K562 (cell line): ENCODE results near the gene SUFU. TPM values are rescaled to one million over a fixed set of nuclear protein-coding genes. Genes with fewer than 3 reads are reported as not detected.

ENCODE experiments used
- ATAC-seq: fragments of 200-7000 bp; cut with Tn5 transposase; 3 replicates; pipeline ENCODE4 v1.9.1; 2020; ENCODE audit warnings: moderate library complexity
- BruUV-seq: library from RNA; stranded (reverse); fragments of 400-500 nt; replicated peaks from 2 replicates; lab custom pipeline; 2021; lab: Mats Ljungman, UMichigan
- CTCF ChIA-PET: fragments of 300-600 bp; formaldehyde crosslinking; extraction: SDS; loops from one replicate; lab custom pipeline; 2021; ENCODE audit warnings: low intra/inter-chr PET ratio; lab: Yijun Ruan, JAX
- POLR2A ChIA-PET: fragments of 300-600, 350-650 bp; sonication (Branson Sonifier 250); formaldehyde crosslinking; extraction: SDS; loops from one replicate; lab custom pipeline; 2021; ENCODE audit warnings: antibody characterized with exemption, inconsistent platforms; lab: Yijun Ruan, JAX
- DNase-seq, 4 experiments: peaks; one replicate each; pipeline versions ENCODE4 v3.0.0 to v3.0.0-alpha.2; 2011 to 2018; ENCODE audit warnings: low spot score in 3 of 4, mixed read lengths in 3 of 4; ENCODE audit errors: extremely low read depth in 1 of 4
- FAIRE-seq: peaks from 2 replicates; lab custom pipeline; 2011; peaks lifted over from hg19 to GRCh38; lab: Jason Lieb, UNC
- H2AFZ ChIP-seq: 2 replicates; pipeline ENCODE4 v1.6.0; 2011; ENCODE audit warnings: low read depth, low read length, control low read depth, inconsistent platforms
- H3K27ac ChIP-seq: fragments of 200-600 bp; 3 replicates; pipeline ENCODE4 v1.8.0; 2011; ENCODE audit warnings: low read depth, mild to moderate bottlenecking, control low read depth, inconsistent platforms, low read length, moderate library complexity, mixed read lengths; ENCODE audit errors: extremely low read depth
- H3K27me3 ChIP-seq, 2 experiments: fragments of 300-600 bp in 1 of 2; 2 replicates in 1 of 2; 3 replicates in 1 of 2; pipeline versions ENCODE4 v1.6.0 to v1.8.0; 2011; ENCODE audit warnings: inconsistent platforms in 2 of 2, low read length in 2 of 2, mild to moderate bottlenecking in 1 of 2, mixed read lengths in 1 of 2, moderate library complexity in 1 of 2; ENCODE audit not compliant: control insufficient read depth in 2 of 2, insufficient read depth in 2 of 2
- H3K36me3 ChIP-seq: fragments of 300-600 bp; 3 replicates; pipeline ENCODE4 v1.8.0; 2011; ENCODE audit warnings: mild to moderate bottlenecking, low read length, inconsistent platforms; ENCODE audit not compliant: control insufficient read depth, insufficient read depth
- H3K4me1 ChIP-seq, 2 experiments: fragments of 200-600 bp in 1 of 2; replicated peaks in 1 of 2; 2 replicates in 1 of 2; 3 replicates in 1 of 2; pipeline versions ENCODE4 v1.5.1 to v1.8.0; 2011; ENCODE audit warnings: inconsistent platforms in 2 of 2, low read length in 2 of 2, mild to moderate bottlenecking in 1 of 2, mixed read lengths in 1 of 2, moderate library complexity in 1 of 2; ENCODE audit not compliant: control insufficient read depth in 2 of 2, insufficient read depth in 2 of 2
- H3K4me2 ChIP-seq: 2 replicates; pipeline ENCODE4 v1.6.1; 2011; ENCODE audit warnings: low read length, control low read depth, inconsistent platforms, mixed read lengths; ENCODE audit not compliant: insufficient read depth
- H3K4me3 ChIP-seq: fragments of 200-600 bp; sonication (generic), shearing (Covaris generic); 2 replicates; pipeline ENCODE4 v1.5.1; 2016; ENCODE audit warnings: control low read depth, inconsistent platforms
- H3K79me2 ChIP-seq: fragments of 200-600 bp; 3 replicates; pipeline ENCODE4 v1.8.0; 2011; ENCODE audit warnings: low read length, inconsistent platforms; ENCODE audit not compliant: control insufficient read depth, insufficient read depth
- H3K9ac ChIP-seq, 2 experiments: 2 replicates each; pipeline versions ENCODE4 v1.6.0 to v1.6.1; 2011; ENCODE audit warnings: low read depth in 2 of 2, low read length in 2 of 2, control low read depth in 1 of 2, inconsistent platforms in 1 of 2, mild to moderate bottlenecking in 1 of 2, mixed read lengths in 1 of 2; ENCODE audit not compliant: insufficient read depth in 1 of 2
- H3K9me1 ChIP-seq: one replicate; pipeline ENCODE4 v1.6.0; 2011; ENCODE audit warnings: inconsistent platforms, mild to moderate bottlenecking, low read length, moderate library complexity; ENCODE audit not compliant: control insufficient read depth, insufficient read depth
- H3K9me3 ChIP-seq: replicated peaks from 2 replicates; pipeline ENCODE4 v1.5.1; 2011; ENCODE audit warnings: low read depth, low read length, inconsistent platforms; ENCODE audit not compliant: control insufficient read depth, insufficient read depth
- H4K20me1 ChIP-seq: replicated peaks from 2 replicates; pipeline ENCODE4 v1.6.1; 2011; ENCODE audit warnings: low read length, inconsistent platforms, mixed read lengths; ENCODE audit not compliant: control insufficient read depth, insufficient read depth
- AFF4 ChIP-seq: sonication (generic); formaldehyde crosslinking; IDR thresholded peaks from 2 replicates; pipeline ENCODE4 v1.8.0; 2023; ENCODE audit warnings: mild to moderate bottlenecking, missing genetic modification reagents
- ATF3 ChIP-seq, 2 experiments: fragments of 450-650 bp in 1 of 2; sonication (generic) in 1 of 2; formaldehyde crosslinking in 1 of 2; IDR thresholded peaks in 1 of 2; conservative IDR thresholded peaks in 1 of 2; 2 replicates each; pipeline versions ENCODE4 v1.6.1 to v1.8.1; 2016 to 2023; ENCODE audit warnings: mild to moderate bottlenecking in 2 of 2, moderate library complexity in 2 of 2, inconsistent platforms in 1 of 2, missing genetic modification reagents in 1 of 2
- CEBPB ChIP-seq: fragments of 450-650 bp; IDR thresholded peaks from 2 replicates; pipeline ENCODE4 v1.6.1; 2016; ENCODE audit warnings: missing genetic modification characterization, missing compliant biosample characterization
- CEBPG ChIP-seq, 3 experiments: fragments of 200-800 bp in 1 of 3; sonication (Bioruptor generic) in 1 of 3; sonication (generic) in 1 of 3; formaldehyde crosslinking in 1 of 3; IDR thresholded peaks in 2 of 3; conservative IDR thresholded peaks in 1 of 3; 2 replicates each; pipeline versions ENCODE4 v1.6.1 to v1.8.0; 2016 to 2022; ENCODE audit warnings: missing compliant biosample characterization in 2 of 3, missing genetic modification characterization in 2 of 3, mild to moderate bottlenecking in 1 of 3, missing genetic modification reagents in 1 of 3
- TRIM25 ChIP-seq: fragments of 450-650 bp; IDR thresholded peaks from 2 replicates; pipeline ENCODE4 v1.7.0; 2016; ENCODE audit warnings: borderline replicate concordance
- VEZF1 ChIP-seq: fragments of 200-800 bp; sonication (Bioruptor generic); IDR thresholded peaks from 2 replicates; pipeline ENCODE4 v1.6.1; 2017; ENCODE audit warnings: missing genetic modification characterization, missing compliant biosample characterization
- WGBS: fragments of 100-300 bp; shearing (Covaris generic); methylation state at CpG from one replicate; pipeline ENCODE4 v1.1.6; 2016; ENCODE audit warnings: low coverage, mixed read lengths; ENCODE audit not compliant: insufficient coverage; ENCODE audit errors: missing lambda C conversion rate; 5-methylcytosine and 5-hydroxymethylcytosine counted together
- in situ Hi-C: fragments of 300-500 bp; cut with MboI; formaldehyde crosslinking; loops from 4 replicates; pipeline ENCODE4 v1.15.0; 2018; ENCODE audit warnings: inconsistent platforms, mixed read lengths
- intact Hi-C: fragments of 100-400 bp; cut with micrococcal nuclease; formaldehyde crosslinking; loops from 2 replicates; pipeline ENCODE4 v1.14.2; 2022
- polyA plus RNA-seq, 8 experiments: library from polyadenylated mRNA; depleted of rRNA in 4 of 8; stranded (reverse) in 5 of 8; unstranded in 3 of 8; fragments of >200 nt; fragmentation: Nextera tagmentation in 2 of 8; fragmentation: Illumina TruSeq in 1 of 8; extraction: Ambion mirVana in 2 of 8; extraction: Trizol in 1 of 8; gene quantifications; 2 replicates each; pipeline versions ENCODE4 v1.2.1 to v1.2.3, GENCODE V29; 2011 to 2014; ENCODE audit warnings: inconsistent platforms in 1 of 8, missing spikeins in 1 of 8
- total RNA-seq, 7 experiments: library from RNA; depleted of rRNA in 6 of 7; stranded (reverse); fragments of >200 nt in 6 of 7; fragmentation: Illumina TruSeq in 2 of 7; extraction: Trizol in 2 of 7; gene quantifications; 2 replicates each; pipeline versions ENCODE4 v1.2.1 to v1.2.3, GENCODE V29; 2011 to 2021; ENCODE audit warnings: low replicate concordance in 1 of 7

The SUFU gene
- total and polyA plus RNA-seq, 9 of the 15 experiments (the other 6 are each of a cell fraction or from before 2014, with no cell fraction given): 0.59 to 6.3 (median 0.82) TPM

- POLR2A ChIA-PET: interaction anchor here (0.9 kb wide), 1 partner anchor 78 kb away, joined by 5 read pairs; the partner anchor contains the start of gene ACTR1A
- H3K9me1 ChIP-seq: no peaks in the 10 kb centered on the region
- H3K4me1 ChIP-seq: peaks cover 0 to 3% of the 10 kb centered on the region in 2 experiments; a peak in 2 of 5 replicates
- ATAC-seq (no peak), DNase-seq (no peak), FAIRE-seq (no peak)
- H3K27me3 ChIP-seq: no peaks in the 10 kb centered on the region
- H3K27ac ChIP-seq: no peak overlapping the region
- intact Hi-C loops: loop anchor here (5.0 kb wide), 1 partner anchor 348 kb away; no protein-coding TSS in a partner anchor
- no peaks in the 10 kb centered on the region for H3K9me3 ChIP-seq
- H4K20me1 ChIP-seq: no peaks in the 10 kb centered on the region
- 50% methylated on average over 4 of the region's 4 CpGs for WGBS
- H3K4me2 ChIP-seq: no peak overlapping the region
- no peak overlapping the region for H3K9ac ChIP-seq
- in situ Hi-C loops: loop anchor here (25.0 kb wide), 2 partner anchors 193 to 343 kb away; partner anchors contain the start of genes ELOVL3, GBF1, NFKB2 and PITX3
- no peaks in the 10 kb centered on the region for H3K36me3 ChIP-seq
- BruUV-seq: no TSS peak
- TF ChIP-seq AFF4 (no peak), CEBPG (CRISPR knock-in tag; IDR thresholded peaks at IDR 0.05) (no peak), CEBPG (tag; conservative IDR thresholded peaks at IDR 0.05 in 1 of 2, IDR thresholded peaks at IDR 0.05 in 1 of 2) (peak in 1 of 2 experiments; percentile 32; a peak in 1 of 4 replicates), ATF3 (IDR thresholded peaks at IDR 0.05) (peak; percentile 61), ATF3 (CRISPR knock-in tag; conservative IDR thresholded peaks at IDR 0.05) (no peak), CEBPB (tag) (peak; percentile 22; the same call in 1 of the 2 replicates), TRIM25 (no peak), VEZF1 (CRISPR knock-in tag) (0 out of 2 replicates have a peak, but pooled peaks have one; percentile 20)
- TF ChIP-seq, all 486 proteins: peak for 4
- Histone ChIP-seq H3K79me2 (peaks cover 3% of the 10 kb centered on the region; the same call in 2 of the 3 replicates), H3K4me3 (no peak overlapping the region), H2AFZ (no peak overlapping the region)
- CTCF ChIA-PET: no interaction called here
Observed at GRCh38 chr10:102580230-102580629, 76.5 kb downstream of the SUFU start.
